HG02840 (cell line): Measurements from ENCODE around the gene PLEKHG1.

Experiments used
- ATAC-seq: cut with Tn5 transposase; IDR thresholded peaks from one replicate; pipeline ENCODE4 v1.9.1; 2021; ENCODE audit warnings: mild to moderate bottlenecking, moderate library complexity, moderate number of reproducible peaks; ENCODE audit not compliant: unreplicated experiment, low FRiP score

PLEKHG1 gene

GRCh38 chr6:150588888-150589499, 10.7 kb upstream of the PLEKHG1 start:
- no peak for ATAC-seq

GRCh38 chr6:150589852-150590251, 9.8 kb upstream of the PLEKHG1 start:
- ATAC-seq: no peak

GRCh38 chr6:150590446-150590845, 9.2 kb upstream of the PLEKHG1 start:
- no peak for ATAC-seq

GRCh38 chr6:150592377-150592995, 7.2 kb upstream of the PLEKHG1 start:
- ATAC-seq: no peak

- ATAC-seq: no peak
These were observed 6.6 kb upstream of the PLEKHG1 start for GRCh38 chr6:150593119-150593518.

- no peak for ATAC-seq
These were observed 3.2 kb upstream of the PLEKHG1 start for GRCh38 chr6:150596439-150596838.

GRCh38 chr6:150598401-150598800, 1.3 kb upstream of the PLEKHG1 start:
- no peak for ATAC-seq

GRCh38 chr6:150598858-150599198, 857 bp upstream of the PLEKHG1 start:
- ATAC-seq: no peak

- ATAC-seq: peak; percentile 31
These were observed 270 bp downstream of the PLEKHG1 start for GRCh38 chr6:150600010-150600300.

GRCh38 chr6:150600301-150601017, 774 bp downstream of the PLEKHG1 start:
- ATAC-seq: peak; percentile 67

GRCh38 chr6:150601439-150601838, 1.8 kb downstream of the PLEKHG1 start:
- no peak for ATAC-seq

- ATAC-seq: no peak
These were observed 3.5 kb downstream of the PLEKHG1 start for GRCh38 chr6:150603176-150603575.

- ATAC-seq: no peak
These were observed 4.8 kb downstream of the PLEKHG1 start for GRCh38 chr6:150604467-150604866.

- no peak for ATAC-seq
These were observed 5.6 kb downstream of the PLEKHG1 start for GRCh38 chr6:150605333-150605732.

GRCh38 chr6:150606168-150606591, 6.5 kb downstream of the PLEKHG1 start:
- ATAC-seq: no peak

GRCh38 chr6:150606647-150607328, 7.1 kb downstream of the PLEKHG1 start:
- ATAC-seq: no peak

GRCh38 chr6:150607329-150607650, 7.6 kb downstream of the PLEKHG1 start:
- ATAC-seq: no peak

- ATAC-seq: no peak
These were observed 10.9 kb downstream of the PLEKHG1 start for GRCh38 chr6:150610584-150610983.

GRCh38 chr6:150613269-150613668, 13.6 kb downstream of the PLEKHG1 start:
- ATAC-seq: no peak

GRCh38 chr6:150615967-150616366, 16.3 kb downstream of the PLEKHG1 start:
- ATAC-seq: no peak

- ATAC-seq: no peak
These were observed 16.9 kb downstream of the PLEKHG1 start for GRCh38 chr6:150616586-150616985.

GRCh38 chr6:150617062-150617461, 17.4 kb downstream of the PLEKHG1 start:
- no peak for ATAC-seq
